GM13977 (cell line): Measurements from ENCODE around the gene ARAP1.
A peak's percentile ranks its signal among the peaks of the same experiment; 100 is the strongest.

Experiments
- DNase-seq: peaks from one replicate; pipeline ENCODE4 v3.0.0; 2012; ENCODE audit warnings: low spot score
- in situ Hi-C: fragments of 300-500 bp; cut with MboI; formaldehyde crosslinking; loops from one replicate; pipeline ENCODE4 v1.12.0; 2022; ENCODE audit warnings: low sequenced_read_pairs, low pct_unique_long_range_greater_than_20kb, mixed read lengths, inconsistent platforms; ENCODE audit not compliant: unreplicated experiment
- TF ChIP-seq, protein P1 (sequence below): IDR thresholded peaks from 2 replicates; pipeline ENCODE4 v1.5.1; 2012; ENCODE audit warnings: mild to moderate bottlenecking, control low read depth; ENCODE audit not compliant: insufficient read depth; ENCODE audit errors: extremely low read depth, missing control alignments

Gene ARAP1

DNA sequence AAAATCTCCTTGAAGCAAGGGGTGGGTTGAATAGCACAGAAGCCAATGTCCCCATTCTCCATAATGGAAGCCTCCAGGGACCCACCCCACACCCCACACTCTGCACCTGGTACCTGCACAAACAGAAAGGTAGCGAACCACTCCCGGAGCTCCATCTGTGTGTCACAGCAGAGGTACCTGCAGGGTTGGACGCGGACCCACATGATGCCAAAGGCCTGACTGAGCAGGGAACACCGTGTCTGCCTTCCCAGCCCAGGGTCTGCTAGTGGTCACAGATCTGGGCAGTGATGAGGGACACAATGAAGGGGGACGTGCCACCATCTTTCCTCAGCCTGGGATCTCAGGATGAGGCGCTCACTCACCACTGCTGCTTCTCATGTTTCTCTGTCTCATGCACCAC, 64.9 kb downstream of the ARAP1 start:
- in situ Hi-C loops, result no loop called here
- DNase-seq, result no peak
- TF ChIP-seq, protein P1, sequence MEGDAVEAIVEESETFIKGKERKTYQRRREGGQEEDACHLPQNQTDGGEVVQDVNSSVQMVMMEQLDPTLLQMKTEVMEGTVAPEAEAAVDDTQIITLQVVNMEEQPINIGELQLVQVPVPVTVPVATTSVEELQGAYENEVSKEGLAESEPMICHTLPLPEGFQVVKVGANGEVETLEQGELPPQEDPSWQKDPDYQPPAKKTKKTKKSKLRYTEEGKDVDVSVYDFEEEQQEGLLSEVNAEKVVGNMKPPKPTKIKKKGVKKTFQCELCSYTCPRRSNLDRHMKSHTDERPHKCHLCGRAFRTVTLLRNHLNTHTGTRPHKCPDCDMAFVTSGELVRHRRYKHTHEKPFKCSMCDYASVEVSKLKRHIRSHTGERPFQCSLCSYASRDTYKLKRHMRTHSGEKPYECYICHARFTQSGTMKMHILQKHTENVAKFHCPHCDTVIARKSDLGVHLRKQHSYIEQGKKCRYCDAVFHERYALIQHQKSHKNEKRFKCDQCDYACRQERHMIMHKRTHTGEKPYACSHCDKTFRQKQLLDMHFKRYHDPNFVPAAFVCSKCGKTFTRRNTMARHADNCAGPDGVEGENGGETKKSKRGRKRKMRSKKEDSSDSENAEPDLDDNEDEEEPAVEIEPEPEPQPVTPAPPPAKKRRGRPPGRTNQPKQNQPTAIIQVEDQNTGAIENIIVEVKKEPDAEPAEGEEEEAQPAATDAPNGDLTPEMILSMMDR, result no peak

DNA sequence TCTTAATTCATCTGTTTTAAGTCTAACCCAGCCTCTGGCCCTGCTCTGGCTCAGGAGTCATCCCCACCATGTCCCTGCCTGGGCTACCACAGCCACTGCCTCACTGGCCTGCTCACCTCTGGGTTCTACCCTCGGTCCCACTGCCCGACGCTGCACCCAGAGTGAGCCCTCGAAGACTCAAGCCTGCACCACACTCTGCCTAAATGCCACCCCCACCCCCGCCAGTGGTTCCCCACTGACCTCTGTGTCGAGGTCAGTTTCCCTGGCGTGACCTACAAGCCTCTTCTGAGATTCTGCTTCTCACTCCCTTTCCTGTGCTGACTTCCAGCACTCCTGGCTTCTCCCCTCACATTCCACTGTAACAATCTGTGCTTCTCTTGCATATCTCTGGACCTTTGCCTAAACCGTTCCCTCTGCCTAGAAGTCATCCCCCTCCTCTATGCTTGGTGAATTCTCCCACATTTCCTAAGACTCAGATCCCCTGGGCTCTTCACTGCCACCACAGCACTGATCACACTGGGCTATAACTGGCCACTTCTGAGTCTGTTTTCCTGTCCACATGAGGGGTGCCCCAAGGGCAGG, 65.5 kb downstream of the ARAP1 start:
- in situ Hi-C loops, result no loop called here
- TF ChIP-seq, protein P1, result no peak
- no peak for DNase-seq

DNA sequence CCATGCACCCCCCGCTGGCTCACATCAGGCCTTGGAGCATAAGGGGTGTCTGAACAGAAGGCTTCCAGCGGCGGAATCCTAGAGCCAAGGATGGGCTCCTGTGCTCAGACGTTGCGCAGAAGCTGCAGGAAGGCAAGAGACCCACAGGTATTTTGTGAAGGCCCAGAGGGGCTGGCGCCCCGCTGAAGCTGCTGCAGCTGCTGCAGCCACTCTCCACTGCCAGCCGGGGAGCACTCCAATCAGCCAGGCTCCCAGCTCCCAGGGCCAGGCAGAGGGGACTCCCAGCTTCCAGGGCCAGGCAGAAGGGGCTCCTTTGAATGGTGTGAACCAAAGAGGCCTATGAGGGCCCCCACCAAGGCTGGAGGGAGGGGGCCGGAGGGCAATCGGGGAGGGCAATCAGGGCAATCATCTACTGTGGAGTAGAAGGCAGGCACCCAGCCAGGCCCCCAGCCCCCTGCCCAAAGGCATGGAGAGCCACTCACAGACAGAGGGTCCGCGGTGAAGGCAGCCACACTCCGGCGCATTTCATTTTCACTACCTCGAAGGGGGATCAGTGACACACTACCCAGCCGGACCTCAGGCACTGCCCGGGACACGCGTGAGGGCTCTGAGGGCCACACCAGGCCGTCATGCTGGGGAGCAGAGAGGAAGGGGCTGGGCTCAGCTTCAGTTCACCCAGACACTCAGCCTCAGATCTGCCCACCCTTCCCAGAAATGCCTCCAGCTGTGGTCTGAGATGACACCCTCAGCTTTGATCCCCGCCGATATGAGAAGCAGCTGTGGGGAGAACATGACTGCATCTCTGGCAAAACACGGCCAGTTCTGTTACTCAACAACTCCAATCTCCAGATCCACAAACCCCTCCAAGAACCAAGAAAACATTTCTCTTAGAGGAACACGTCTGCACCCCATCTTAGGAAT, 66.4 kb downstream of the ARAP1 start:
- TF ChIP-seq, protein P1, result no peak
- no peak for DNase-seq
- in situ Hi-C loops, result no loop called here

DNA sequence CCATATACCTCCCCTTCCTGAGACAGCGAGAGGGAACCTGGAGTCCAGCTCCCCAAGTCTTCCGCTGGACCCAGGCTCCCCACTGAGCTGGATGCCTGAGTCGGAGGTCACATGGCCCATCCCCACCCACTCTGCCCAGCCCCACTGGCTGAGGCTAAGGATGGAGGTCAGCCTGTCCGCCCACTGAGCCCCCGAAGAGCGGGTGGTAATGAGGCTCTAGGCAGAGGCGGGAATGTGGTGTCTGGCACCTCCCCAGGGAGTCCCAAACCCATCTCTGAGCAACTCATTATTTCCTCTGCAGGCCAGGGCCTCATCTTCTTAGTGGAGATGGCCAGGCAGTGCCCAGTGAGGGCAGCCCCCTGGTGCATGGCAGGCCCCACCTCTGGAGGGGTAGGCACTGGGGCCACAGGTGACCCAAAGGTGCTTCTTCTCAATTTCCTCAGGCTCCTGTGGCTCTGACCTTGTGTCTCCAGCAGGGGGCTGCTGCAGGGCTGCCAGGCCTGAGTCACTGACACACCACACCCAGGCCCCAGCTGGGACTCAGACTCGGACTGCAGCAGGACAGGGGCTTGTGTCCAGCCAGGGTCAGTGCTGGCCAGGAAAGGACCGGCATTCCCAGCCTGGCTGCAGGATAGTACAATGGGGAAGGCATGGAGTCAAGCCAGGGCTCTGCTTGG, 67.8 kb downstream of the ARAP1 start:
- TF ChIP-seq, protein P1, result peak; percentile 73
- peak; percentile 81 for DNase-seq
- in situ Hi-C loops, result no loop called here

DNA sequence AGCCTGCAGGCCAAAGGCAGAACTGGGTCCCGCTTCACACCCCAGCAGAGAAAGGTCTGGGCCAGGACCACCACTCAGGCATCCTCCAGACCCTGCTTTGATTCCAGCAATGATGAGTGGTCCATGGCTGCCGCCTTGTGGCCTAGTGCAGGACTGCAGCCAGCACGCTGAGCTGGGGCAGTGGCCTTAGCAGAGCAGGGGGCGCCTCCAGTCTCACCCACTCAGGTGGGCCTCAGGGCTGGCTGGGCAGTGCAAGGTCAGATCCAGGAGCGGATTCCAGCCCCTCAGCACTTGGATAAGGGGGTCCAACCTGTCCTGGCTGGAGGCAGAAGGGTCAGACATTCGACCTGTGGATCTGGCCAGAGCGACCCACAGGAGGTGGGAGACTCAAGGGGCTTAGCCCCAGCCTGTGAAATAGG, 68.4 kb downstream of the ARAP1 start:
- DNase-seq, result peak; percentile 88
- TF ChIP-seq, protein P1, result peak; percentile 98
- in situ Hi-C loops, result no loop called here

DNA sequence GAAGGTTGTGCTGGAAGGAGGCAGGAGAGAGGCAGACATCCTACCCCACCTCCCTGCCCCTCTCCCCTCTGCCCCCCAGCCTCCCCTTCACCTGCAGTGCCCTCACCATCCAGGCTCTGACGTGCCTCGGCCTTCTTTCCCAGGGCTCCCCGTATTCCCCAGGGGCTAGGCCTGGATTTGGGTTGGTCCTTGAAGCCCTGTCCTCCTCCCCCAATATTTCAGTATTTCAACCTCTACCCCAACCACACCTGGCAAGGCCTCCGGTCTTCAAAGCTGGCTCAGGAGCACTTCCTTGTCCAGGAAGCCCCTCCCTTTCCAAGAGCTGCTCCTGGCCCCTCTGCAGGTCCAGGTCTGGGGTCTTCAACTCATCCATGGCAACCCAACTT, 69.4 kb downstream of the ARAP1 start:
- in situ Hi-C loops, result no loop called here
- no peak for DNase-seq
- TF ChIP-seq, protein P1, result no peak
